Effector memory CD4-positive, alpha-beta T cell (primary cell): ENCODE results near the gene SLC38A6.

Experiments
- DNase-seq, 3 donors: peaks; one replicate each; pipeline ENCODE4 v3.0.0-alpha.2; 2020
- H3K27ac ChIP-seq: 2 replicates; pipeline ENCODE4 v1.7.0; 2013; ENCODE audit warnings: mild to moderate bottlenecking, low read length, moderate library complexity; ENCODE audit not compliant: insufficient read depth, poor library complexity, severe bottlenecking
- H3K27me3 ChIP-seq: replicated peaks from 2 replicates; pipeline ENCODE4 v1.7.0; 2013; ENCODE audit warnings: mild to moderate bottlenecking, low read length; ENCODE audit not compliant: insufficient read depth, control insufficient read depth, poor library complexity, severe bottlenecking
- H3K36me3 ChIP-seq: 2 replicates; pipeline ENCODE4 v1.7.0; 2013; ENCODE audit warnings: mild to moderate bottlenecking, low read length, moderate library complexity; ENCODE audit not compliant: control insufficient read depth, insufficient read depth
- H3K4me1 ChIP-seq: 2 replicates; pipeline ENCODE4 v1.7.0; 2013; ENCODE audit warnings: low read length, mild to moderate bottlenecking; ENCODE audit not compliant: control insufficient read depth, insufficient read depth, poor library complexity, severe bottlenecking
- H3K4me3 ChIP-seq: 2 replicates; pipeline ENCODE4 v1.7.0; 2013; ENCODE audit warnings: low read length, low read depth, mild to moderate bottlenecking; ENCODE audit not compliant: insufficient read depth, poor library complexity, severe bottlenecking
- H3K9me3 ChIP-seq: 2 replicates; pipeline ENCODE4 v1.7.0; 2013; ENCODE audit warnings: mild to moderate bottlenecking, low read length, moderate library complexity; ENCODE audit not compliant: control insufficient read depth

The SLC38A6 gene

DNA sequence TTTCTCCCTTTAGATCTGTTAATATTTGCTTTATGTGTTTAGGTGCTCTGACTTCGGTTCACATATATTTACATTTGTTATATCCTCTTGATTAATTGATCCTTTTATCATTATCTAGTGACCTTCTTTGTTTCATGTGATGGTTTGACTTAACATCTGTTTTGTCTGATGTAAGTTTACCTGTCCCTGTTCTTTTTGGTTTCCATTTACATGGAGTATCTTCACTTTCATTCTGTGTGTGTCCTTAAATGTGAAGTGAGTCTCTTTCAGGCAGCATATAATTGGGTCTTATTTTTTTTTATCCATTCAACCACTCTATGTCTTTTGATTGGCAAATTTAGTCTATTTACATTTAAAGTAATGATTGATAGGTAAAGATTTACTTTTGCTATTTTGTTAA is 24.4 kb upstream of the SLC38A6 start:
- no peak overlapping the region for H3K27ac ChIP-seq
- no peak for DNase-seq
- H3K36me3 ChIP-seq = no peaks in the 10 kb centered on the region
- H3K27me3 ChIP-seq = no peaks in the 10 kb centered on the region
- peaks cover 9% of the 10 kb centered on the region for H3K9me3 ChIP-seq
- H3K4me1 ChIP-seq = no peaks in the 10 kb centered on the region
- no peak overlapping the region for H3K4me3 ChIP-seq

GRCh38 chr14:60958146-60958545 is 22.9 kb upstream of the SLC38A6 start:
- no peaks in the 10 kb centered on the region for H3K36me3 ChIP-seq
- H3K4me1 ChIP-seq = no peaks in the 10 kb centered on the region
- H3K27me3 ChIP-seq = no peaks in the 10 kb centered on the region
- H3K27ac ChIP-seq = no peak overlapping the region
- DNase-seq = no peak
- H3K4me3 ChIP-seq = no peak overlapping the region
- H3K9me3 ChIP-seq = peaks cover 9% of the 10 kb centered on the region

DNA sequence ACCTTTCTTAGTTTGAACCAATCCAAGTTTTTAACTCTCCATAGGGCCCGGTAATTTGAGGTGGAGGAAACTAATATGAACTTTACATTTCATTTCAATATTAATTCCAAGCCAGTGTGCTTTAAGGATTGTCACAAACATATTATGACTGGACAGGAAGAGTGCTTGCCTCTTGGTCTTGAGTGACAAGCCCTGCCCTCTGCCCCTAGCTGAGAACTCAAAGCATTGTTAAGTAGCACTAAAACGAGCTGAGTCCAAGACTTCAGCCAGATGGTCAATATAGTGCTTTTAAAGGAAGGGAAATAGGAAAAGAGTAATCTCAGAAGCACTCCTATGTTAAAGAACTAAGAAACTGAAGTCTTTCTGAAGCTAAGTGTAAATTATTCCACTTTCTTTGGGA is 17.3 kb upstream of the SLC38A6 start:
- Histone ChIP-seq H3K4me1 (no peaks in the 10 kb centered on the region), H3K27me3 (no peaks in the 10 kb centered on the region), H3K27ac (no peak overlapping the region), H3K4me3 (no peak overlapping the region), H3K36me3 (no peaks in the 10 kb centered on the region), H3K9me3 (no peaks in the 10 kb centered on the region)
- no peak for DNase-seq

GRCh38 chr14:60964904-60965303 is 16.1 kb upstream of the SLC38A6 start:
- Histone ChIP-seq H3K4me3 (no peak overlapping the region), H3K27me3 (no peaks in the 10 kb centered on the region), H3K36me3 (no peaks in the 10 kb centered on the region), H3K4me1 (no peaks in the 10 kb centered on the region), H3K27ac (no peak overlapping the region), H3K9me3 (no peaks in the 10 kb centered on the region)
- no peak for DNase-seq

DNA sequence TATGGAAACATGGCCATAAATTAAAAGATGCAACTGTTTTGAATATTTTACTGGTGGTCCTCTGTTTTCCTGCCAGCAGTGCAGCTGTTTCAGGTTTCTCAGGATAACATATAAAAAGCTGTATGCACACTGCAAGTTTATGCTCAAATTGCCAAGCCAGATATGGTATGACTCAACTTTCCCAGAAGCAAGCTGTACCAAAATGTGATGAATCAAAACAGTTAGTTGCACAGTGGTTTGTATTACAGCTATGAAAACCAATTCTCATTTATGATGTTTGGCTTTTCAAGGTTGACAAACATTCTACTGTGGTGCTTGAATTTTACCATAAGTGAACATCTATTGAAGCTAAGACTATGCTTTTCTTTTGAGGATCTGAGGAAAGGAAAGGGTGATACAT is 15.6 kb upstream of the SLC38A6 start:
- DNase-seq = no peak
- no peak overlapping the region for H3K27ac ChIP-seq
- H3K4me1 ChIP-seq = no peaks in the 10 kb centered on the region

DNA sequence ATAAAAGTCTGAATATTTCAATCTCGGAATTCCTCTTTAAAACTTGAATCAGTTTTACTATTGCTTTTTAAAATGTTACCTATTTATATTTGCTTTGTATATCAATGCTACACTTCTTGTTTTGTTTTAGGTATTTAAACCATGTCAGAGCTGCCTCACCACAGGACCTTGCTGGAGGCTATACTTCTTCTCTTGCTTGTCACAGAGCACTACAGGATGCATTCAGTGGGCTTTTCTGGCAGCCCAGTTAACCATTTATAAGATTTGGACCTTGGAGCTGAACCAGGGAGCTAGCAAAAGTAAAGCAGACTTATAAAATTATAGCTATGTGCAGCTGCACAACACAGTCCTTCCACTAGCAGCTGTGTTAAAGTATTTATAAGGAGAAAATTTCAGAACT is 12.9 kb upstream of the SLC38A6 start:
- no peaks in the 10 kb centered on the region for H3K9me3 ChIP-seq
- no peaks in the 10 kb centered on the region for H3K27me3 ChIP-seq
- no peak overlapping the region for H3K4me3 ChIP-seq
- H3K4me1 ChIP-seq = no peaks in the 10 kb centered on the region
- DNase-seq = no peak
- no peaks in the 10 kb centered on the region for H3K36me3 ChIP-seq
- no peak overlapping the region for H3K27ac ChIP-seq

More for the DNA sequence above, 15.6 kb upstream of the SLC38A6 start:
- Histone ChIP-seq H3K9me3 (no peaks in the 10 kb centered on the region), H3K36me3 (no peaks in the 10 kb centered on the region), H3K27me3 (no peaks in the 10 kb centered on the region), H3K4me3 (no peak overlapping the region)

DNA sequence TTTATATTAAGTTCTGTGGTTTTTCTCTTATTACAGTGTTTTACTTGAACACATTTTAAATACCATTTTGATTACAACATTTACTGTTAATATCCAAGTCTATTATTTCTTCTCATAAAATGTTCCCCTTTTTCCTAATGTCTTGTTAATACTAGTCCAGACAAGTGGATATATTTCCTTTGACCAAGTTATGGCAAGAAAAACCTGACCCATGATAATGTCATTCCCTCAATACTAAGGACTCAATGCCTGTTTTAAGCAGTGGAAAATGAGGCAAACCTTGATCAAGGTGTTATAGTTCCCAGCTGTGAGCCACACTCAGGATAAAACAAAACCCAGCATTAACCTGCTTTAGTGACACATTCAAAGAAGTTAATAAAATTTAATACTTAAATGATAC is 12.4 kb upstream of the SLC38A6 start:
- no peaks in the 10 kb centered on the region for H3K27me3 ChIP-seq
- H3K36me3 ChIP-seq = no peaks in the 10 kb centered on the region
- no peak for DNase-seq
- no peaks in the 10 kb centered on the region for H3K9me3 ChIP-seq
- no peak overlapping the region for H3K27ac ChIP-seq
- no peak overlapping the region for H3K4me3 ChIP-seq
- H3K4me1 ChIP-seq = no peaks in the 10 kb centered on the region

DNA sequence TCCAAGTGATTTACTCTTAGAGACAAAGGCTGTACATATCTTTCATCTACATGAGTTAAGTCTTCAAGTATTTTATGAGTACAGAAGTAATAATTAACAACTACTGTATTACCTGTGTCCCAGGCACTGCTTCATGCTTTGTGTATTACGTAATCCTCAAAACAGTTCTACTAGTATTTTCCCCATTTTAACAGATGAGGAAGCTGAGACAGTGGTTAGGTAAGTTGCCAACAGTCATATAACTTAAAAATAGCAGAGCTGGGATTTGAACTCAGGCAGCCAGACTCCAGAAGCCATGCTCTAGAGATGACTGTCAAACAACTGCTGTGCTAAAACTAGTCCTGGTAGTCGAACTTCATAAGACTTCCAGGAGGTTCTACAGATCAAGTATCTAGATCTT is 10.9 kb upstream of the SLC38A6 start:
- no peaks in the 10 kb centered on the region for H3K27me3 ChIP-seq
- H3K9me3 ChIP-seq = no peaks in the 10 kb centered on the region
- no peak overlapping the region for H3K27ac ChIP-seq
- H3K4me1 ChIP-seq = no peaks in the 10 kb centered on the region
- H3K4me3 ChIP-seq = no peak overlapping the region
- no peaks in the 10 kb centered on the region for H3K36me3 ChIP-seq
- DNase-seq = no peak

- no peaks in the 10 kb centered on the region for H3K9me3 ChIP-seq
- no peaks in the 10 kb centered on the region for H3K4me1 ChIP-seq
- H3K27ac ChIP-seq = no peak overlapping the region
- no peaks in the 10 kb centered on the region for H3K27me3 ChIP-seq
- no peak for DNase-seq
- no peak overlapping the region for H3K4me3 ChIP-seq
- H3K36me3 ChIP-seq = no peaks in the 10 kb centered on the region
These were observed 9.8 kb upstream of the SLC38A6 start for GRCh38 chr14:60971271-60971670.

DNA sequence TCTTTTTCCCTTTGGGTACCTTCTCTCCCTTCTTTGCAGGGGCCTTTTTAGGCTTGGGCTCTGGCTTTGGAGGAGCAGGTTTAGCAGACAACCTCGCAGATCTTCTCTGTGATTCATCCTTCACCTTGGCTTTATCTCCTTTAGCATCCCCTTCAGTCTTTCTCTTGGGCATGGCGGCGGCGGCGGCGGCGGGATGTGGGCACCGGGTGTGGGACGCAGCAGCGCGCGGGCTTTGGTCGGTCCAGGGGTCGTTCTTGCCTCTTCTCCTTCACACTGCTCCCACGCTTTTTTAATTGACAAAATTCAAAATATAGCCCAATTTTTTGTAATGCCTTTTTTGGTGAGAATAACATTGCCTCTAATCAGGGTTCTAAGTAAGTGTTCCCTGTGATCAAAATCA is 8.8 kb upstream of the SLC38A6 start:
- Histone ChIP-seq H3K36me3 (no peaks in the 10 kb centered on the region), H3K4me1 (no peaks in the 10 kb centered on the region), H3K4me3 (no peak overlapping the region), H3K27me3 (no peaks in the 10 kb centered on the region), H3K27ac (no peak overlapping the region), H3K9me3 (no peaks in the 10 kb centered on the region)
- no peak for DNase-seq

DNA sequence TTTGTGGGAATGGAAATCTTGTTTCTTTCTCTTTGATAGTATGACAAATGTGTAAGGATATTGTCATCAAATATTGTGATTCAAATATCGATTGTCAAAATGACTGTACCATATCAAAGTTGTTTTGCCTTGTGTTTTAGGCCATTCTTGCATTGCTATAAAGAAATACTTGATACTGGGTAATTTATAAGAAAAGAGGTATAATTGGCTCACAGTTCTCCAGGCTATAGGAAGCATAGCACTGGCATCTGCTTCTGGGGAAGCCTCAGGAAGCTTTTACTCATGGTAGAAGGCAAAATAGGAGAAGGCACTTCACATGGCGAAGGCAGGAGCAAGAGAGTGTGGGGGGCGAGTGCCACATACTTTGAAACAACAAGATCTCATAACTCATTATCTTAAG is 8.0 kb upstream of the SLC38A6 start:
- Histone ChIP-seq H3K36me3 (no peaks in the 10 kb centered on the region), H3K9me3 (no peaks in the 10 kb centered on the region), H3K4me1 (no peaks in the 10 kb centered on the region), H3K27ac (no peak overlapping the region), H3K27me3 (no peaks in the 10 kb centered on the region), H3K4me3 (no peak overlapping the region)
- no peak for DNase-seq
